HepG2 (cell line): ENCODE results near the gene MARCHF2. TPM values are rescaled to one million over a fixed set of nuclear protein-coding genes. Genes with fewer than 3 reads are reported as not detected.

ENCODE experiments used
- ARNTL ChIP-seq: sonication (generic); formaldehyde crosslinking; IDR thresholded peaks from 2 replicates; pipeline ENCODE4 v1.4.0; 2020; ENCODE audit warnings: mild to moderate bottlenecking, missing genetic modification reagents
- FOSL1 ChIP-seq: sonication (generic); formaldehyde crosslinking; IDR thresholded peaks from 2 replicates; pipeline ENCODE4 v1.9.0; 2021; ENCODE audit warnings: missing genetic modification reagents, borderline replicate concordance
- FOSL2 ChIP-seq: sonication (generic); formaldehyde crosslinking; IDR thresholded peaks from 2 replicates; pipeline ENCODE4 v1.4.0; 2020; ENCODE audit warnings: missing genetic modification reagents
- FOXK1 ChIP-seq: sonication (generic); formaldehyde crosslinking; IDR thresholded peaks from 2 replicates; pipeline ENCODE4 v1.4.0; 2020; ENCODE audit warnings: low read depth, missing genetic modification reagents, borderline replicate concordance
- HMG20A ChIP-seq: IDR thresholded peaks from 2 replicates; pipeline ENCODE4 v1.6.1; 2016; ENCODE audit warnings: borderline replicate concordance
- IRF2 ChIP-seq: IDR thresholded peaks from 2 replicates; pipeline ENCODE4 v1.6.1; 2018; ENCODE audit warnings: missing genetic modification reagents, missing compliant biosample characterization
- JUN ChIP-seq: sonication (generic); formaldehyde crosslinking; IDR thresholded peaks from 2 replicates; pipeline ENCODE4 v1.4.0; 2020; ENCODE audit warnings: mild to moderate bottlenecking, missing genetic modification reagents
- NAIF1 ChIP-seq: sonication (generic); formaldehyde crosslinking; IDR thresholded peaks from 2 replicates; pipeline ENCODE4 v1.5.0; 2020; ENCODE audit warnings: mild to moderate bottlenecking, missing genetic modification reagents, borderline replicate concordance
- NCOA2 ChIP-seq: sonication (generic); formaldehyde crosslinking; IDR thresholded peaks from 2 replicates; pipeline ENCODE4 v1.8.0; 2022; ENCODE audit warnings: inconsistent platforms
- THAP11 ChIP-seq: IDR thresholded peaks from 2 replicates; pipeline ENCODE4 v1.6.1; 2016; ENCODE audit warnings: missing biosample characterization, missing genetic modification reagents
- ZBTB21 ChIP-seq: sonication (generic); formaldehyde crosslinking; IDR thresholded peaks from 2 replicates; pipeline ENCODE4 v1.4.0; 2020; ENCODE audit warnings: missing genetic modification reagents
- ZFX ChIP-seq: sonication (generic); formaldehyde crosslinking; IDR thresholded peaks from 2 replicates; pipeline ENCODE4 v1.4.0; 2020; ENCODE audit warnings: mild to moderate bottlenecking, low read depth, missing genetic modification reagents, moderate library complexity
- ZNF230 ChIP-seq: sonication (generic); formaldehyde crosslinking; IDR thresholded peaks from 2 replicates; pipeline ENCODE4 v1.4.0; 2020; ENCODE audit warnings: mild to moderate bottlenecking, missing genetic modification reagents
- ZNF3 ChIP-seq: IDR thresholded peaks from 2 replicates; pipeline ENCODE4 v1.7.0; 2017; ENCODE audit warnings: inconsistent platforms
- ZNF556 ChIP-seq: sonication (generic); formaldehyde crosslinking; IDR thresholded peaks from 2 replicates; pipeline ENCODE4 v1.4.0; 2020; ENCODE audit warnings: mild to moderate bottlenecking, missing genetic modification reagents, borderline replicate concordance
- polyA plus RNA-seq, 8 experiments: library from polyadenylated mRNA; depleted of rRNA in 3 of 8; stranded (reverse) in 7 of 8; unstranded in 1 of 8; fragments of >200 nt; fragmentation: Illumina TruSeq in 4 of 8; extraction: Trizol in 4 of 8; gene quantifications; 2 replicates each; pipeline versions ENCODE4 v1.2.1 to v1.2.3, GENCODE V29; 2011 to 2016; ENCODE audit warnings: low read depth in 4 of 8, missing spikeins in 1 of 8, mixed read lengths in 1 of 8; ENCODE audit not compliant: insufficient read depth in 1 of 8
- total RNA-seq, 5 experiments: library from RNA; depleted of rRNA; stranded (reverse); fragments of >200 nt; fragmentation: Illumina TruSeq; extraction: Trizol; gene quantifications; 2 replicates each; pipeline ENCODE4 v1.2.3, GENCODE V29; 2016; ENCODE audit warnings: low read depth in 1 of 5
- TF ChIP-seq, protein P1 (sequence below), 2 experiments: sonication (generic) in 1 of 2; formaldehyde crosslinking in 1 of 2; IDR thresholded peaks; 2 replicates each; pipeline versions ENCODE4 v1.4.0 to v1.6.1; 2018 to 2020; ENCODE audit warnings: missing genetic modification reagents in 2 of 2, borderline replicate concordance in 1 of 2, low read depth in 1 of 2, mild to moderate bottlenecking in 1 of 2, missing biosample characterization in 1 of 2
- TF ChIP-seq, protein P2 (sequence below): sonication (generic); formaldehyde crosslinking; IDR thresholded peaks from 2 replicates; pipeline ENCODE4 v1.5.0; 2020; ENCODE audit warnings: mild to moderate bottlenecking, missing genetic modification reagents, borderline replicate concordance
- TF ChIP-seq, protein P3 (sequence below): sonication (generic); formaldehyde crosslinking; conservative IDR thresholded peaks from 2 replicates; pipeline ENCODE4 v1.4.0; 2020; ENCODE audit warnings: mild to moderate bottlenecking, missing genetic modification reagents, moderate library complexity
- TF ChIP-seq, protein P4 (sequence below): sonication (generic); formaldehyde crosslinking; IDR thresholded peaks from 2 replicates; pipeline ENCODE4 v1.5.1; 2020; ENCODE audit warnings: missing genetic modification reagents, mild to moderate bottlenecking, borderline replicate concordance

The MARCHF2 gene
- total and polyA plus RNA-seq, 2 of the 13 experiments (the other 11 are each of a cell fraction or from before 2014, with no cell fraction given): 12.7 to 13.0 TPM

DNA sequence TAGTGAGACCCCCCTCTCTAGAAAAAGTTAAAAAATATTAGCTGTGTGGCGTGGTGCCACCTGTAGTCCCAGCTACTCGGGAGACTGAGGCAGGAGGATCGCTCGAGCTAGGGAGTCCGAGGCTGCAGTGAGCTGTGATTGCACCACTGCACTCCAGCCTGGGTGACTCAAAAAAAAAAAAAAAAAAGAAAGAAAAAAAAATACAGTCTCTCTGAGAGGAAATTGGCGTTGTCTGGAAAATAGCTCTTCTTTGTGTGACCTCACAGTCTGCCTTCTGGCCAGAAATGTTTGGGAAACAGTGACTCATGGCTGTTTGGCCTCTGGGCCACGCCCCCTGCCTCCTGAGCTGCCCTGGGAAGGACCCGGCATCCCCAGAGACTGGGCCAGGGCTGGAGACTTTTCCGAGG lies 10.7 kb downstream of the MARCHF2 start (continued):
- TF ChIP-seq, protein P1, sequence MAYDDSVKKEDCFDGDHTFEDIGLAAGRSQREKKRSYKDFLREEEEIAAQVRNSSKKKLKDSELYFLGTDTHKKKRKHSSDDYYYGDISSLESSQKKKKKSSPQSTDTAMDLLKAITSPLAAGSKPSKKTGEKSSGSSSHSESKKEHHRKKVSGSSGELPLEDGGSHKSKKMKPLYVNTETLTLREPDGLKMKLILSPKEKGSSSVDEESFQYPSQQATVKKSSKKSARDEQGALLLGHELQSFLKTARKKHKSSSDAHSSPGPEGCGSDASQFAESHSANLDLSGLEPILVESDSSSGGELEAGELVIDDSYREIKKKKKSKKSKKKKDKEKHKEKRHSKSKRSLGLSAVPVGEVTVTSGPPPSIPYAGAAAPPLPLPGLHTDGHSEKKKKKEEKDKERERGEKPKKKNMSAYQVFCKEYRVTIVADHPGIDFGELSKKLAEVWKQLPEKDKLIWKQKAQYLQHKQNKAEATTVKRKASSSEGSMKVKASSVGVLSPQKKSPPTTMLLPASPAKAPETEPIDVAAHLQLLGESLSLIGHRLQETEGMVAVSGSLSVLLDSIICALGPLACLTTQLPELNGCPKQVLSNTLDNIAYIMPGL (CRISPR knock-in tag; IDR thresholded peaks at IDR 0.05; ENCODE audit: borderline replicate concordance in 1 of 2, low read depth in 1 of 2): peak in 1 of 2 experiments; percentile 33; a peak in 1 of 4 replicates
- peak; percentile 62; the same call in 1 of the 2 replicates for TF ChIP-seq FOXK1
- TF ChIP-seq IRF2: 0 out of 2 replicates have a peak, but pooled peaks have one; percentile 17
- TF ChIP-seq JUN (CRISPR knock-in tag): peak; percentile 51; the same call in 1 of the 2 replicates
- TF ChIP-seq FOSL2 (CRISPR knock-in tag): peak; percentile 97
- TF ChIP-seq, protein P2, sequence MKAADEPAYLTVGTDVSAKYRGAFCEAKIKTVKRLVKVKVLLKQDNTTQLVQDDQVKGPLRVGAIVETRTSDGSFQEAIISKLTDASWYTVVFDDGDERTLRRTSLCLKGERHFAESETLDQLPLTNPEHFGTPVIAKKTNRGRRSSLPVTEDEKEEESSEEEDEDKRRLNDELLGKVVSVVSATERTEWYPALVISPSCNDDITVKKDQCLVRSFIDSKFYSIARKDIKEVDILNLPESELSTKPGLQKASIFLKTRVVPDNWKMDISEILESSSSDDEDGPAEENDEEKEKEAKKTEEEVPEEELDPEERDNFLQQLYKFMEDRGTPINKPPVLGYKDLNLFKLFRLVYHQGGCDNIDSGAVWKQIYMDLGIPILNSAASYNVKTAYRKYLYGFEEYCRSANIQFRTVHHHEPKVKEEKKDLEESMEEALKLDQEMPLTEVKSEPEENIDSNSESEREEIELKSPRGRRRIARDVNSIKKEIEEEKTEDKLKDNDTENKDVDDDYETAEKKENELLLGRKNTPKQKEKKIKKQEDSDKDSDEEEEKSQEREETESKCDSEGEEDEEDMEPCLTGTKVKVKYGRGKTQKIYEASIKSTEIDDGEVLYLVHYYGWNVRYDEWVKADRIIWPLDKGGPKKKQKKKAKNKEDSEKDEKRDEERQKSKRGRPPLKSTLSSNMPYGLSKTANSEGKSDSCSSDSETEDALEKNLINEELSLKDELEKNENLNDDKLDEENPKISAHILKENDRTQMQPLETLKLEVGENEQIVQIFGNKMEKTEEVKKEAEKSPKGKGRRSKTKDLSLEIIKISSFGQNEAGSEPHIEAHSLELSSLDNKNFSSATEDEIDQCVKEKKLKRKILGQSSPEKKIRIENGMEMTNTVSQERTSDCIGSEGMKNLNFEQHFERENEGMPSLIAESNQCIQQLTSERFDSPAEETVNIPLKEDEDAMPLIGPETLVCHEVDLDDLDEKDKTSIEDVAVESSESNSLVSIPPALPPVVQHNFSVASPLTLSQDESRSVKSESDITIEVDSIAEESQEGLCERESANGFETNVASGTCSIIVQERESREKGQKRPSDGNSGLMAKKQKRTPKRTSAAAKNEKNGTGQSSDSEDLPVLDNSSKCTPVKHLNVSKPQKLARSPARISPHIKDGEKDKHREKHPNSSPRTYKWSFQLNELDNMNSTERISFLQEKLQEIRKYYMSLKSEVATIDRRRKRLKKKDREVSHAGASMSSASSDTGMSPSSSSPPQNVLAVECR (CRISPR knock-in tag): peak; percentile 48; the same call in 1 of the 2 replicates
- TF ChIP-seq FOSL1 (CRISPR knock-in tag): peak; percentile 84
- TF ChIP-seq, protein P3, sequence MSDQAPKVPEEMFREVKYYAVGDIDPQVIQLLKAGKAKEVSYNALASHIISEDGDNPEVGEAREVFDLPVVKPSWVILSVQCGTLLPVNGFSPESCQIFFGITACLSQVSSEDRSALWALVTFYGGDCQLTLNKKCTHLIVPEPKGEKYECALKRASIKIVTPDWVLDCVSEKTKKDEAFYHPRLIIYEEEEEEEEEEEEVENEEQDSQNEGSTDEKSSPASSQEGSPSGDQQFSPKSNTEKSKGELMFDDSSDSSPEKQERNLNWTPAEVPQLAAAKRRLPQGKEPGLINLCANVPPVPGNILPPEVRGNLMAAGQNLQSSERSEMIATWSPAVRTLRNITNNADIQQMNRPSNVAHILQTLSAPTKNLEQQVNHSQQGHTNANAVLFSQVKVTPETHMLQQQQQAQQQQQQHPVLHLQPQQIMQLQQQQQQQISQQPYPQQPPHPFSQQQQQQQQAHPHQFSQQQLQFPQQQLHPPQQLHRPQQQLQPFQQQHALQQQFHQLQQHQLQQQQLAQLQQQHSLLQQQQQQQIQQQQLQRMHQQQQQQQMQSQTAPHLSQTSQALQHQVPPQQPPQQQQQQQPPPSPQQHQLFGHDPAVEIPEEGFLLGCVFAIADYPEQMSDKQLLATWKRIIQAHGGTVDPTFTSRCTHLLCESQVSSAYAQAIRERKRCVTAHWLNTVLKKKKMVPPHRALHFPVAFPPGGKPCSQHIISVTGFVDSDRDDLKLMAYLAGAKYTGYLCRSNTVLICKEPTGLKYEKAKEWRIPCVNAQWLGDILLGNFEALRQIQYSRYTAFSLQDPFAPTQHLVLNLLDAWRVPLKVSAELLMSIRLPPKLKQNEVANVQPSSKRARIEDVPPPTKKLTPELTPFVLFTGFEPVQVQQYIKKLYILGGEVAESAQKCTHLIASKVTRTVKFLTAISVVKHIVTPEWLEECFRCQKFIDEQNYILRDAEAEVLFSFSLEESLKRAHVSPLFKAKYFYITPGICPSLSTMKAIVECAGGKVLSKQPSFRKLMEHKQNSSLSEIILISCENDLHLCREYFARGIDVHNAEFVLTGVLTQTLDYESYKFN: peak; percentile 57; the same call in 1 of the 2 replicates
- TF ChIP-seq ARNTL (CRISPR knock-in tag): 0 out of 2 replicates have a peak, but pooled peaks have one; percentile 37
- 0 out of 2 replicates have a peak, but pooled peaks have one; percentile 7 for TF ChIP-seq THAP11
- TF ChIP-seq ZNF230 (CRISPR knock-in tag): 0 out of 2 replicates have a peak, but pooled peaks have one; percentile 49
- peak; percentile 25; the same call in 1 of the 2 replicates for TF ChIP-seq HMG20A (CRISPR knock-in tag)
- peak; percentile 63; the same call in 1 of the 2 replicates for TF ChIP-seq ZNF3 (CRISPR knock-in tag)
- no peak for TF ChIP-seq NAIF1
- 0 out of 2 replicates have a peak, but pooled peaks have one; percentile 12 for TF ChIP-seq NCOA2
- peak; percentile 93 for TF ChIP-seq ZBTB21 (CRISPR knock-in tag)
- TF ChIP-seq ZNF556 (CRISPR knock-in tag): 0 out of 2 replicates have a peak, but pooled peaks have one; percentile 39
- TF ChIP-seq, protein P4, sequence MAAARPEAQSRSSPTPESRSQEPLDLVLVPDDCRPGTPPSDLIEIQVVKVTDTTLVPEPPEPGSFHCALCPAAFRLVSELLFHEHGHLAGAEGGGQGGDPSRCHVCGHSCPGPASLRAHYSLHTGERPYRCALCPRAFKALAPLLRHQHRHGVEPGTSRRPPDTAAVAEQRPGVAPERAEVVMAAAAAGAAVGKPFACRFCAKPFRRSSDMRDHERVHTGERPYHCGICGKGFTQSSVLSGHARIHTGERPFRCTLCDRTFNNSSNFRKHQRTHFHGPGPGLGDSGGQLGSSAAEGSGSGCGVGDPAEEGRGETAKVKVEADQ (CRISPR knock-in tag): 0 out of 2 replicates have a peak, but pooled peaks have one; percentile 39
- TF ChIP-seq ZFX (CRISPR knock-in tag): peak; percentile 47; the same call in 1 of the 2 replicates
